GM12865 (cell line): Measurements from ENCODE around the gene PIP5K1C.

ENCODE experiments used
- DNase-seq: peaks from one replicate; pipeline ENCODE4 v3.0.0; 2010; ENCODE audit warnings: low read depth
- H3K4me3 ChIP-seq: 2 replicates; pipeline ENCODE4 v1.5.1; 2011; ENCODE audit warnings: mild to moderate bottlenecking, low read depth, low read length, control low read depth
- TF ChIP-seq, protein P1 (sequence below): IDR thresholded peaks from 2 replicates; pipeline ENCODE4 v1.5.1; 2011; ENCODE audit warnings: low read length, control low read depth, low read depth, inconsistent platforms; ENCODE audit not compliant: insufficient read depth; ENCODE audit errors: missing control alignments

PIP5K1C gene

DNA sequence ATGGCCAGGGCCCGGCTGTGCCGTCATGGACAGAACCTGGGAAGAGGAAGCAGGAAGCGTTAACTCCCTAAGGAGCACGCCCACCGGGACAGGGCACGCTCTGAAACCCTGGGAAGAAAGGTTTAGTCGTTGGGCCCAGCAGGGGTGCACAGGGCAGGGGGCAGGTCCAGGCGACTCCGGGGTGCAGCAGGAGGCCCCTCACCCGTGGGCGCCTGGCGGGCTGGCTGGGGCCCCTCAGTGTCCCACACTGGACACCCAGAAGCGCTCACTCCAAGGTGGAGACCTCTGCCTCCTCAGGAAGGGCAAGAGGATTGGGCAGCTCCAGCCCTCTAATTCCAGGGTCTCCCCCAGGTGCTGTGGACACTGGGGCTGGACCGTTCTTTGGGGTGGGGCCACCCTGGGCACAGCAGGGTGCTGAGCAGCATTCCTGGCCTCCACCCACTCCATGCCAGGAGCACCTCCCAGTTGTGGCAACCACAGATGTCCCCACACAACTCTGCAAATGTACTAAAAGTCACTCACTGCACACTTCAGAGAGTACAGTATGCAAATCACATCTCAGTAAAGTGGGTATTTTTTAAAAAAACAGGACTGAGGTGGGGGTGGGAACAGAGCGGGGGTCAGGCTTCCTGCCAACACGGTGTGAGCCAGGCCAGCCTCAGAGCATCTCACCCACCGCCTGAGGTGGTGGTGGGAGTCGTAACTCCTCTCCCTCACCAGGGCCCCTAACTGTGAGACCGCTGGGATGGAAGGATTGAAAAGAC lies 35.2 kb downstream of the PIP5K1C start:
- DNase-seq: peak; percentile 51
- TF ChIP-seq, protein P1, sequence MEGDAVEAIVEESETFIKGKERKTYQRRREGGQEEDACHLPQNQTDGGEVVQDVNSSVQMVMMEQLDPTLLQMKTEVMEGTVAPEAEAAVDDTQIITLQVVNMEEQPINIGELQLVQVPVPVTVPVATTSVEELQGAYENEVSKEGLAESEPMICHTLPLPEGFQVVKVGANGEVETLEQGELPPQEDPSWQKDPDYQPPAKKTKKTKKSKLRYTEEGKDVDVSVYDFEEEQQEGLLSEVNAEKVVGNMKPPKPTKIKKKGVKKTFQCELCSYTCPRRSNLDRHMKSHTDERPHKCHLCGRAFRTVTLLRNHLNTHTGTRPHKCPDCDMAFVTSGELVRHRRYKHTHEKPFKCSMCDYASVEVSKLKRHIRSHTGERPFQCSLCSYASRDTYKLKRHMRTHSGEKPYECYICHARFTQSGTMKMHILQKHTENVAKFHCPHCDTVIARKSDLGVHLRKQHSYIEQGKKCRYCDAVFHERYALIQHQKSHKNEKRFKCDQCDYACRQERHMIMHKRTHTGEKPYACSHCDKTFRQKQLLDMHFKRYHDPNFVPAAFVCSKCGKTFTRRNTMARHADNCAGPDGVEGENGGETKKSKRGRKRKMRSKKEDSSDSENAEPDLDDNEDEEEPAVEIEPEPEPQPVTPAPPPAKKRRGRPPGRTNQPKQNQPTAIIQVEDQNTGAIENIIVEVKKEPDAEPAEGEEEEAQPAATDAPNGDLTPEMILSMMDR: no peak

DNA sequence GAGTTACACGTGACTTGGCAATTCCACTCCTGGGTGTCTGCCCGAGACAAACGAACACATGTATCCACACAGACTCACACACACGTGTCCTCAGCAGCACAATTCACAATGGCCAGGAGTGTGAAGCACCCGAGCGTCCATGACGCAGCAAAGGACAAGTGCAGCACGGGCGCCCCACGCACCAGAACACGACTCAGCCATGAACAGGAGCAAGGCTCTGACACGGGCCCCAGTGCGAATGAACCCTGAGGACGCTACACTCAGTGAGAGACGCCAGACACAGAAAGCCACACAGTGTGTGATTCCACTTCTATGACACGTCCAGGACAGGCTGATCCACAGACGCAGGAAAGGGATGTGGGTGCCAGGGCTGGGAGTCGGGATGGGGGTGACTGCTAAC lies 36.4 kb downstream of the PIP5K1C start:
- TF ChIP-seq, protein P1: no peak
- no peak overlapping the region for H3K4me3 ChIP-seq
- DNase-seq: no peak

More for the DNA sequence above, 35.2 kb downstream of the PIP5K1C start:
- H3K4me3 ChIP-seq: no peak overlapping the region

DNA sequence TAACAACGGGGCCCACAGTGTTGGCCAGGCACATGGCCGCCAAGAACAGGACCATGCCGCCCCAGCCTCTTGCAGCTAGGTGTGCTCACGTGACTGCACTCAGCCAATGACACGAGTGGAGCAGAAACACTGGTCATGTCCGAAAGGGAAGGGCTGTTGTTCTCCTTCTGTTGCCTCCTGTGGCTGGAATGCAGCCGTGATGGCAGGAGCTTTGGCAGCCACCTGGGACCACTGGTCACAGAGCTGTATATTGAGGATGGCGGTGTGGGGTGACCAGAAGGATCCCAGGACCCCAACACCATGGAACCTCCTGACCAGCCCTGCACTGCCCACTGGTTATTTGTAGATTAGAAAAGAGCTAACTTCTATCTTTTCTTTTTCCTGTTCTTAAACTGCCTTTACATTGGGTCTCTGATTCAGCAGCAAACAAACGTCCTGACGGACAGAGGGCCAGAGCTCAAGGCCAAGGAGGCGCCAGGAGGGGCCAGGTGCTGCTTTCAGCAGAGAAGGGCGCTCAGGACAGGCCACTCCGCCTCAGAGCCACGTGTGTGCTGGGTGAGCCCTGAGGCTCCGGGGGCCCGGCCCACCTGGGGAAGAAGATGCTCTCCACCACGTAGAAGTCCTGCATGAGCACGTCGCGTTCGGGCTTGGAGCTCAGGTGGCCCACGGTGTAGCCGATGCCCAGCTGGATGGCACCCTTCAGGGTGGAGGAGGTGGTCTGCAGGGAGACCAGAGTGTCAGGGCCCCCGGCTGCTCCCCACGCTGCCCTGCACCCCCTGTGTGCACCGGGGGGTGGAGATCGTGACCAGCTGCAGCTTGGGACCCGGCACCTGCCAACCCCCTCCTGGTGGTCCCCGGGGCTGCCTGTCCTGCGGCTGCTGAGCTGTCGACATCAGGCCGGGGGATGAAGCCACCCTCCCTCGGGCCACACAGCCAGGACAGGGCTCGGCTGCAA lies 38.7 kb downstream of the PIP5K1C start:
- no peak for DNase-seq
- TF ChIP-seq, protein P1: no peak
- H3K4me3 ChIP-seq: no peak overlapping the region

DNA sequence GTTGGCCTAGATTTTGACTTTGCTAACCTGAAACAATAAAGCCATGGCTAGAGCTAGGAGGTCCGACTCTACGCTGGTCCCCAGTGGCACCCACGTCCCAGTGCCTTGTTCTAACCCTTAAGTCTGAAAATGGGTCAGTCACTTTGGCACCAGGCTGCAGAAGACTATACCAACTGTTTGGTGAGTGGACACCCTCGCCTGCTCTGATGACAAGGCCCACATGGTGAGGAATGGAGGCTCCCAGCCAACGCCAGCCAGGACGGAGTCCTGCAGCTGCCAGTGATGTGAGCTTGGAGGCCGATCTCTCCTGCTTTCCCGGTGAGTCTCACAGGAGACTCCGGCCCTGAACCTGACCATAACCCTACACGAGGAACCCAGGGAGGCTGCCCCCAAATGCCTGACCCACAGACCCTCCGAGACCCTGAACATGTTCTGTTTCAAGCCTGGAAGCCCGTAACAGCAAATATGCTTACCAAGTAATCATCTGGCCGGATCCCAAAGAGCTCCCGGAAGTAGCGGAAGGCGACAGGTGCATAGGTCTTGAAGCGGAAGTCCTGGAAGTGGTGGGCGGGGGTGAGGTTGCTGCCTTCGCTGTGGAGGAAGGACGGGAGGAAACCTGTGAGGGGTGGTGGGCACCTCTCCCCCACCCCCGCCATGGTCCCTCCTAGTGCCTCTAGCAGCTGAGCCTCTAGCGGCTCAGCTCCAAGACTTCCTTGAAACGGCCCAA lies 39.6 kb downstream of the PIP5K1C start:
- TF ChIP-seq, protein P1: no peak
- no peak for DNase-seq

DNA sequence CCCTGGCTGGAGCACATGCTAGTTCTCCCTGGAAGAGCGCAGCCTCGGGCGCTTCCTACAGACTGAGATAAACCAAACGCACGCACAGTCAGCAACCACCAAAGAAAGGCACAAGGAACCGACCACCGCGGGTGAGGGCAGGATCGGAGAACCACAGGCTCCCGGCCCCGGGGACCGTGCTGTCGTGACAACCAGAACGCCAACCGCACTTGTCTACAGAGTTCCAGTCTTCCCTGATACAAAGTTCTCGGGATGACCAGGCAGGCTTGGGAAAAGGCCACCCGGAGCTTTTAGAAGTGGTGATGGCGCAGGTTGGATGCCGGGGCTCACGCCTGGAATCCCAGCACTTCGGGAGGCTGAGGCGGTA lies 40.5 kb downstream of the PIP5K1C start:
- no peak for DNase-seq
- TF ChIP-seq, protein P1: no peak

More for the DNA sequence above, 39.6 kb downstream of the PIP5K1C start:
- H3K4me3 ChIP-seq: no peak overlapping the region

DNA sequence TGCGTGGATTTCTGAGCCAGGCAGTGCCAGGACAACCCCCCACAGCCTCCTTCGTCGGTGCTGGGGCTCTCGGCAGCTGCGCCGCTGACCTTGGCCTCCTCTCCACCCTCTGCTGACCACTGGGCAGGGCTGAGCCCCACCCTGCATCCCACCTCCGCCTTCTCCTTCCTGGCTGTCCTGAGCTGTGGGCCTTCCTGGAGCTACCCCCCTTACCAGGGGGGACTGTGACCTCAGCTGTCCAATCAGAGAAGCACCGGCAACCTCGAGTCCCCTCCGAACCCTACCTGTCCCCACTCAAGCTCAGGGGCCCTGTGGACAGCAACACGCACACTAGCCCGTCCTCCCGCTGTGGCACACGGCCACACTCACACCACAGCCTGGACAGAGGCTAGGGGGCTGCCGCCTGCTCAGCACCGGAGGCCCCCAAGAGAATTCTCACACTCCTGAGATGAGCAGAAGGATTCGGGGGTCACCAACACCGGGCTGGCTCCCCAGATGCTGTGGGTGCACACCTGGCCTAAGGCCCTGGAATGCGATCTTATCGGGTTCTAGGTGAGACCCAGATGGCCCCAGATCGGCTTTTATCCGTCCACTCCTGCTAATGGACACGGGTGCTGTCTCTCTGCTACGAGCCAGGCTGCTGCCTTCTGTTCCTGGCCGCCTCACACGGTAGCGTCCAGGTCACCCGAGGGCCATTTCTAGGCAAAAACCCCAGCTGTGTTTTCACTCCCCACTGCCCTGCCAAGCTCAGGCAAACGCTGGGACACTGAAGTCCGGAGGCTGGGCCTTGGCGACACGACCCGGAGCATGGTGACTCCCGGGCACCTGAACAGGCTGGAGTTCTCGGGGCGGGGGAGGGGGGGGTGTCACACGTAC lies 41.2 kb downstream of the PIP5K1C start:
- no peak for DNase-seq
- TF ChIP-seq, protein P1: no peak
- H3K4me3 ChIP-seq: no peak overlapping the region

More for the DNA sequence above, 40.5 kb downstream of the PIP5K1C start:
- H3K4me3 ChIP-seq: no peak overlapping the region
